HCT116 (cell line): Measurements from ENCODE around the gene RIMBP2. TPM values are rescaled to one million over a fixed set of nuclear protein-coding genes. Genes with fewer than 3 reads are reported as not detected.

Source experiments
- ATAC-seq: fragments of 200-7000 bp; cut with Tn5 transposase; 2 replicates; pipeline ENCODE4 v1.9.1; 2020; ENCODE audit warnings: mild to moderate bottlenecking, moderate library complexity
- BruUV-seq: library from RNA; stranded (reverse); fragments of 400-500 nt; replicated peaks from 2 replicates; lab custom pipeline; 2021; lab: Mats Ljungman, UMichigan
- CTCF ChIA-PET: fragments of 300-600 bp; sonication (Branson Sonifier 250); formaldehyde crosslinking; loops from one replicate; lab custom pipeline; 2021; ENCODE audit warnings: antibody characterized with exemption; lab: Charles Lee
- POLR2A ChIA-PET: fragments of 300-600, 350-600 bp; sonication (Branson Sonifier 250); formaldehyde crosslinking; loops from one replicate; lab custom pipeline; 2021; ENCODE audit warnings: antibody characterized with exemption; lab: Charles Lee
- RAD21 ChIA-PET, 2 experiments: fragments of 300-600 bp; sonication (Branson Sonifier 250); formaldehyde crosslinking; loops; one replicate each; lab custom pipeline; 2023; ENCODE audit warnings: low total read pairs in 2 of 2; ENCODE audit not compliant: uncharacterized antibody in 2 of 2, unreplicated experiment in 2 of 2, low non-redundant PET in 1 of 2; lab: Charles Lee
- DNase-seq: peaks from one replicate; pipeline ENCODE4 v3.0.0-alpha.2; 2010; ENCODE audit warnings: low read depth, low spot score
- H2AFZ ChIP-seq: fragments of 200-600 bp; shearing (Covaris generic), sonication (generic); 2 replicates; pipeline ENCODE4 v1.6.1; 2017; ENCODE audit warnings: low read depth, mixed run types, mixed read lengths, antibody characterized with exemption, low read length; ENCODE audit not compliant: poor library complexity, severe bottlenecking
- H3K27ac ChIP-seq: 2 replicates; pipeline ENCODE4 v1.5.1; 2012; ENCODE audit warnings: low read depth, low read length
- H3K27me3 ChIP-seq: fragments of 200-600 bp; sonication (generic); 2 replicates; pipeline ENCODE4 v1.6.1; 2016; ENCODE audit warnings: mixed run types, low read length, mixed read lengths; ENCODE audit not compliant: insufficient read depth
- H3K36me3 ChIP-seq, 2 experiments: fragments of 200-500 bp in 1 of 2; fragments of 200-600 bp in 1 of 2; sonication (Bioruptor generic) in 1 of 2; sonication (generic) in 1 of 2; 2 replicates each; pipeline versions ENCODE4 v1.5.1 to v1.6.1; 2014 to 2016; ENCODE audit warnings: low read length in 2 of 2, inconsistent platforms in 1 of 2, mixed read lengths in 1 of 2, mixed run types in 1 of 2; ENCODE audit not compliant: insufficient read depth in 2 of 2, control insufficient read depth in 1 of 2
- H3K4me1 ChIP-seq, 2 experiments: fragments of 200-600 bp in 1 of 2; sonication (generic) in 1 of 2; 2 replicates each; pipeline versions ENCODE4 v1.5.1 to v1.6.1; 2012 to 2017; ENCODE audit warnings: low read length in 2 of 2, inconsistent platforms in 1 of 2, mild to moderate bottlenecking in 1 of 2, mixed read lengths in 1 of 2, mixed run types in 1 of 2, moderate library complexity in 1 of 2; ENCODE audit not compliant: insufficient read depth in 2 of 2, control insufficient read depth in 1 of 2
- H3K4me2 ChIP-seq: fragments of 200-600 bp; sonication (generic); 2 replicates; pipeline ENCODE4 v1.6.1; 2017; ENCODE audit warnings: mixed run types, low read length, mixed read lengths
- H3K4me3 ChIP-seq, 2 experiments: fragments of 200-600 bp in 1 of 2; sonication (generic) in 1 of 2; replicated peaks in 1 of 2; 2 replicates each; pipeline ENCODE4 v1.5.1; 2011 to 2016; ENCODE audit warnings: low read length in 2 of 2, control low read depth in 1 of 2, low read depth in 1 of 2, mild to moderate bottlenecking in 1 of 2, mixed read lengths in 1 of 2, mixed run types in 1 of 2
- H3K79me2 ChIP-seq: fragments of 200-600 bp; sonication (generic); 2 replicates; pipeline ENCODE4 v1.6.1; 2017; ENCODE audit warnings: mild to moderate bottlenecking, mixed run types, low read length, moderate library complexity, mixed read lengths; ENCODE audit not compliant: insufficient read depth
- H3K9ac ChIP-seq: fragments of 200-600 bp; sonication (generic); 2 replicates; pipeline ENCODE4 v1.6.1; 2016; ENCODE audit warnings: low read length, mixed read lengths
- H3K9me2 ChIP-seq: fragments of 200-600 bp; sonication (generic), shearing (Covaris generic); 2 replicates; pipeline ENCODE4 v1.6.1; 2017; ENCODE audit warnings: mixed run types, mild to moderate bottlenecking, moderate library complexity; ENCODE audit not compliant: insufficient read depth
- H3K9me3 ChIP-seq, 2 experiments: fragments of 200-500 bp in 1 of 2; fragments of 200-600 bp in 1 of 2; sonication (Bioruptor generic) in 1 of 2; sonication (generic) in 1 of 2; 2 replicates each; pipeline ENCODE4 v1.6.1; 2014 to 2017; ENCODE audit warnings: low read length in 2 of 2, mixed read lengths in 2 of 2, inconsistent platforms in 1 of 2, low read depth in 1 of 2, mild to moderate bottlenecking in 1 of 2, mixed run types in 1 of 2, moderate library complexity in 1 of 2; ENCODE audit not compliant: control insufficient read depth in 1 of 2, insufficient read depth in 1 of 2
- H4K20me1 ChIP-seq: fragments of 200-600 bp; sonication (generic), shearing (Covaris generic); 2 replicates; pipeline ENCODE4 v1.6.1; 2017; ENCODE audit warnings: mixed run types, mild to moderate bottlenecking, moderate library complexity; ENCODE audit not compliant: insufficient read depth
- CBX3 ChIP-seq: IDR thresholded peaks from 2 replicates; pipeline ENCODE4 v1.6.1; 2012; ENCODE audit warnings: low read depth
- CEBPB ChIP-seq: IDR thresholded peaks from 2 replicates; pipeline ENCODE4 v1.6.1; 2012; ENCODE audit warnings: low read depth
- CTCF ChIP-seq, 3 experiments: fragments of 200-600 bp in 1 of 3; sonication (generic) in 1 of 3; IDR thresholded peaks in 2 of 3; conservative IDR thresholded peaks in 1 of 3; 2 replicates each; pipeline ENCODE4 v1.5.1; 2012 to 2017; ENCODE audit warnings: low read depth in 2 of 3, low read length in 2 of 3, antibody characterized with exemption in 1 of 3, borderline replicate concordance in 1 of 3, control low read depth in 1 of 3, mild to moderate bottlenecking in 1 of 3, mixed read lengths in 1 of 3, mixed run types in 1 of 3, moderate library complexity in 1 of 3; ENCODE audit not compliant: insufficient read depth in 1 of 3
- ELF1 ChIP-seq: IDR thresholded peaks from 2 replicates; pipeline ENCODE4 v1.6.1; 2012; ENCODE audit warnings: low read depth, borderline replicate concordance
- EZH2phosphoT487 ChIP-seq: fragments of 200-600 bp; IDR thresholded peaks from 2 replicates; pipeline ENCODE4 v1.6.1; 2018; ENCODE audit warnings: antibody characterized with exemption, borderline replicate concordance
- FOSL1 ChIP-seq: IDR thresholded peaks from 2 replicates; pipeline ENCODE4 v1.6.1; 2012; ENCODE audit warnings: low read depth
- JUND ChIP-seq: IDR thresholded peaks from 2 replicates; pipeline ENCODE4 v1.6.1; 2012
- MAX ChIP-seq: IDR thresholded peaks from 2 replicates; pipeline ENCODE4 v1.6.1; 2012
- POLR2A ChIP-seq: IDR thresholded peaks from 2 replicates; pipeline ENCODE4 v1.7.0; 2011; ENCODE audit warnings: borderline replicate concordance; ENCODE audit not compliant: insufficient read depth, insufficient read length; ENCODE audit errors: extremely low read depth
- POLR2AphosphoS5 ChIP-seq: IDR thresholded peaks from 2 replicates; pipeline ENCODE4 v1.6.1; 2011; ENCODE audit warnings: mild to moderate bottlenecking, low read depth, low read length, moderate library complexity
- REST ChIP-seq: IDR thresholded peaks from 2 replicates; pipeline ENCODE4 v1.6.1; 2012; ENCODE audit warnings: low read depth
- SP1 ChIP-seq: IDR thresholded peaks from 2 replicates; pipeline ENCODE4 v1.6.1; 2012; ENCODE audit warnings: low read depth
- SRF ChIP-seq: IDR thresholded peaks from 2 replicates; pipeline ENCODE4 v1.6.1; 2012; ENCODE audit warnings: low read depth
- YY1 ChIP-seq: IDR thresholded peaks from 2 replicates; pipeline ENCODE4 v1.6.1; 2011; ENCODE audit warnings: low read length, low read depth, moderate library complexity, mild to moderate bottlenecking; ENCODE audit not compliant: insufficient replicate concordance; ENCODE audit errors: extremely low read depth
- ZBTB33 ChIP-seq: IDR thresholded peaks from 2 replicates; pipeline ENCODE4 v1.6.1; 2011; ENCODE audit warnings: mild to moderate bottlenecking, low read length, moderate library complexity; ENCODE audit not compliant: insufficient replicate concordance; ENCODE audit errors: extremely low read depth
- ZFX ChIP-seq: fragments of 450-650 bp; IDR thresholded peaks from 2 replicates; pipeline ENCODE4 v1.6.1; 2017
- ZNF274 ChIP-seq: fragments of 200-500 bp; sonication (Bioruptor generic); IDR thresholded peaks from 2 replicates; pipeline ENCODE4 v1.6.1; 2014; ENCODE audit warnings: mild to moderate bottlenecking, low read depth, low read length, inconsistent platforms
- intact Hi-C: fragments of 100-400 bp; cut with micrococcal nuclease; formaldehyde crosslinking; loops from 2 replicates; pipeline ENCODE4 v1.10.0; 2022
- total RNA-seq: library from RNA; stranded (reverse); gene quantifications from one replicate; pipeline ENCODE4 v1.2.1, GENCODE V29; 2021; ENCODE audit not compliant: unreplicated experiment

Gene RIMBP2
- total RNA-seq, 1 experiment from 2014 or later, result not detected

- TF ChIP-seq POLR2AphosphoS5 (no peak), SP1 (no peak)
Observed at GRCh38 chr12:130364578-130364977, 351.5 kb downstream of the RIMBP2 start (continued).

- POLR2A ChIA-PET, result no interaction called here
- Histone ChIP-seq H3K4me1 (no peaks in the 10 kb centered on the region), H3K36me3 (no peaks in the 10 kb centered on the region), H3K4me2 (no peak overlapping the region), H2AFZ (no peak overlapping the region), H3K27me3 (peaks cover 3% of the 10 kb centered on the region; the same call in 1 of the 2 replicates), H3K4me3 (no peak overlapping the region), H3K79me2 (no peaks in the 10 kb centered on the region), H4K20me1 (no peaks in the 10 kb centered on the region), H3K27ac (no peak overlapping the region), H3K9me2 (no peaks in the 10 kb centered on the region), H3K9me3 (no peaks in the 10 kb centered on the region), H3K9ac (no peak overlapping the region)
- ATAC-seq (no peak), DNase-seq (no peak)
- intact Hi-C loops, result no loop called here
- no TSS peak for BruUV-seq
- RAD21 ChIA-PET, result no interaction called here
- TF ChIP-seq ZFX (no peak), SP1 (no peak), FOSL1 (no peak), EZH2phosphoT487 (no peak), CTCF (IDR thresholded peaks at IDR 0.05 in 2 of 3, conservative IDR thresholded peaks at IDR 0.05 in 1 of 3; ENCODE audit: borderline replicate concordance in 1 of 3, insufficient read depth in 1 of 3, low read depth in 2 of 3, low read length in 2 of 3) (no peak), SRF (no peak), CBX3 (no peak), MAX (no peak), POLR2A (no peak), ELF1 (no peak), JUND (no peak), YY1 (no peak), CEBPB (no peak), REST (no peak), ZNF274 (no peak), ZBTB33 (no peak), POLR2AphosphoS5 (no peak)
- CTCF ChIA-PET, result no interaction called here
Observed at GRCh38 chr12:130362060-130362459, 354.0 kb downstream of the RIMBP2 start.
